ENCODE measurements around the gene DNAH1. TPM values are rescaled to one million over a fixed set of nuclear protein-coding genes. Genes with fewer than 3 reads are reported as not detected.

The DNAH1 gene
- total RNA-seq, 2 donors from 2014 or later = 5.6 to 18.7 TPM

- H3K36me3 ChIP-seq = peaks cover 0 to 5% of the 10 kb centered on the region in 2 donors
- no peak overlapping the region for H3K27ac ChIP-seq
- no peaks in the 10 kb centered on the region for H3K27me3 ChIP-seq (replicated peaks; ENCODE audit: insufficient read depth)
- H3K9me3 ChIP-seq = no peaks in the 10 kb centered on the region
- H3K4me1 ChIP-seq (replicated peaks) = no peaks in the 10 kb centered on the region
- no peak overlapping the region for H3K4me3 ChIP-seq
- TF ChIP-seq POLR2A (IDR thresholded peaks at IDR 0.05) = no peak
- DNase-seq (ENCODE audit: low spot score) = no peak
- intact Hi-C loops (cut with DNase I) = no loop called here
- WGBS = 94% methylated on average over 13 of the region's 13 CpGs
Observed at GRCh38 chr3:52361454-52361853, 45.3 kb downstream of the DNAH1 start.

GRCh38 chr3:52361898-52362297 lies 45.8 kb downstream of the DNAH1 start:
- intact Hi-C loops (cut with DNase I) = no loop called here
- H3K4me3 ChIP-seq = no peak overlapping the region
- no peaks in the 10 kb centered on the region for H3K9me3 ChIP-seq
- no peak for DNase-seq (ENCODE audit: low spot score)
- H3K36me3 ChIP-seq = peaks cover 0 to 5% of the 10 kb centered on the region in 2 donors
- no peaks in the 10 kb centered on the region for H3K4me1 ChIP-seq (replicated peaks)
- 88% methylated on average over 4 of the region's 4 CpGs for WGBS
- TF ChIP-seq, protein P1, sequence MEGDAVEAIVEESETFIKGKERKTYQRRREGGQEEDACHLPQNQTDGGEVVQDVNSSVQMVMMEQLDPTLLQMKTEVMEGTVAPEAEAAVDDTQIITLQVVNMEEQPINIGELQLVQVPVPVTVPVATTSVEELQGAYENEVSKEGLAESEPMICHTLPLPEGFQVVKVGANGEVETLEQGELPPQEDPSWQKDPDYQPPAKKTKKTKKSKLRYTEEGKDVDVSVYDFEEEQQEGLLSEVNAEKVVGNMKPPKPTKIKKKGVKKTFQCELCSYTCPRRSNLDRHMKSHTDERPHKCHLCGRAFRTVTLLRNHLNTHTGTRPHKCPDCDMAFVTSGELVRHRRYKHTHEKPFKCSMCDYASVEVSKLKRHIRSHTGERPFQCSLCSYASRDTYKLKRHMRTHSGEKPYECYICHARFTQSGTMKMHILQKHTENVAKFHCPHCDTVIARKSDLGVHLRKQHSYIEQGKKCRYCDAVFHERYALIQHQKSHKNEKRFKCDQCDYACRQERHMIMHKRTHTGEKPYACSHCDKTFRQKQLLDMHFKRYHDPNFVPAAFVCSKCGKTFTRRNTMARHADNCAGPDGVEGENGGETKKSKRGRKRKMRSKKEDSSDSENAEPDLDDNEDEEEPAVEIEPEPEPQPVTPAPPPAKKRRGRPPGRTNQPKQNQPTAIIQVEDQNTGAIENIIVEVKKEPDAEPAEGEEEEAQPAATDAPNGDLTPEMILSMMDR (IDR thresholded peaks at IDR 0.05) = no peak
- TF ChIP-seq POLR2AphosphoS5 (IDR thresholded peaks at IDR 0.05) (no peak), POLR2A (IDR thresholded peaks at IDR 0.05) (no peak)
- no peak overlapping the region for H3K27ac ChIP-seq
- H3K27me3 ChIP-seq (replicated peaks; ENCODE audit: insufficient read depth) = no peaks in the 10 kb centered on the region

- intact Hi-C loops (cut with DNase I) = no loop called here
- H3K4me3 ChIP-seq = no peak overlapping the region
- no peak overlapping the region for H3K27ac ChIP-seq
- no peak for TF ChIP-seq POLR2AphosphoS5 (IDR thresholded peaks at IDR 0.05)
- peaks cover 0 to 5% of the 10 kb centered on the region in 2 donors for H3K36me3 ChIP-seq
- H3K27me3 ChIP-seq (replicated peaks; ENCODE audit: insufficient read depth) = no peaks in the 10 kb centered on the region
- no peaks in the 10 kb centered on the region for H3K9me3 ChIP-seq
- no peaks in the 10 kb centered on the region for H3K4me1 ChIP-seq (replicated peaks)
- 85% methylated on average over 15 of the region's 19 CpGs for WGBS
- DNase-seq (ENCODE audit: low spot score) = no peak
Observed at GRCh38 chr3:52364322-52365035, 48.4 kb downstream of the DNAH1 start.

DNA sequence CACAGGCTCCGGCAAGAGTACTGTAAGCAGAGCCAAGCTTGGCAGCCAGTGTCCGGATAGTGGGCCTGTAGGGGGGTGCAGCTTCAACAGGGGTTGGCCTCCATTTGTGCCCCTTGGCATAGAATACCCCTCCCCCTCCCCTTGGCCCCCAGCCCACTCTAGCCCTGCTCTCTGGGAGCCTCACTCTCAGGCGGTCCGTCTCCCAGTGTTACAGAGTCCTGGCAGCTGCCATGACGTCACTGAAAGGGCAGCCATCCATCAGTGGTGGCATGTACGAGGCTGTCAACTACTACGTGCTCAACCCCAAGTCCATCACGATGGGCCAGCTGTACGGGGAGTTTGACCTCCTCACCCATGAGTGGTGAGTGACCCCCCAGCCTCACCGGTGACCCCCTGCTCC lies 50.4 kb downstream of the DNAH1 start:
- H3K4me1 ChIP-seq (replicated peaks) = no peaks in the 10 kb centered on the region
- no peak overlapping the region for H3K27ac ChIP-seq
- intact Hi-C loops (cut with DNase I) = no loop called here
- no peaks in the 10 kb centered on the region for H3K9me3 ChIP-seq
- H3K4me3 ChIP-seq = no peak overlapping the region
- DNase-seq (ENCODE audit: low spot score) = no peak
- no peaks in the 10 kb centered on the region for H3K27me3 ChIP-seq (replicated peaks; ENCODE audit: insufficient read depth)
- no peak for TF ChIP-seq POLR2AphosphoS5 (IDR thresholded peaks at IDR 0.05)
- TF ChIP-seq POLR2A (IDR thresholded peaks at IDR 0.05) = no peak
- TF ChIP-seq, protein P1 (IDR thresholded peaks at IDR 0.05) = no peak
- 83% methylated on average over 10 of the region's 10 CpGs for WGBS
- peaks cover 0 to 5% of the 10 kb centered on the region in 2 donors for H3K36me3 ChIP-seq

DNA sequence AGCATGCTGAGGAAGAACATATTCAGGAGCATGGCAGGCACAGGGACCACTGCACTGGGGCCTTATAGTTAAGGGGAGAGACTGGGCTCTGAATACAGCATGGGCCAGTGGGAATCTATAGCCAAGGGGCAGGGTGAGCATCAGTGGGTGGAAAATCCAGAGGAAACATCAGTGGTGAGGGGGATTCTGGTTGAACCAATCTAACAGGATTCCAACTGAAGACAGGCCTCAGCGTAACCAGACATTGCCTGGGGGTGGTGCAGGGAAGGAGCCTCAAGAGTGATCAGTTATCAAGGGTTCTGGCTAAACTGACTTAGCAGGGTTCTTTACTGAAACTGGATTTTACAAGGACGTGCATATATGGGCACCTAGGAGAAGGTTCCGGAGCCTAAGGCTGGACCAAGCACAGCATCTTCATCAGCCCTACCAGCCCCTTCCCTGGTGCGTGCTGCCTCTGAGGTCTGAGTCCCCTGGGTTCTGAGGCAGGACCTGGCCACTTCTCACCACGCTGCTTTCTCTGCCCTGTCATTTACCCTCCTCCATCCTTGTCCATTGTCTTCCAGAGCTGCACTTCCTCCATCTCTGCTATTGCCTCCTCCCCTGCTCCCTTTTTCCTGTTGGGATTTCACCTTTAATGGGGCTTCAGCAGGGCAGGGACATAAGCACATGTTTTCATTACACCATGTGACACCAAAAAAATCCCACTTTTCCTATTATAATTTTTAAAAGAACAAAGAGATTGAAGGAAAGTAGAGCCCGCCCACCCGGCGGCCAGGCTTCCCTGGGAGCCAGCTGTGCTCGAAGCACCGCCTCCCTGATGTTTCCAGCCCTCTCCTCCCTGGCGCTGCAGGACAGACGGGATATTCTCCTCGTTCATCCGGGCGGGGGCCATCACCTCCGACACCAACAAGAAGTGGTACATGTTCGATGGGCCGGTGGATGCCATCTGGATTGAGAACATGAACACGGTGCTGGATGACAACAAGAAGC lies 52.1 kb downstream of the DNAH1 start:
- H3K27ac ChIP-seq = no peak overlapping the region
- DNase-seq (ENCODE audit: low spot score) = no peak
- no peaks in the 10 kb centered on the region for H3K27me3 ChIP-seq (replicated peaks; ENCODE audit: insufficient read depth)
- no peak overlapping the region for H3K4me3 ChIP-seq
- 50% methylated on average over 19 of the region's 19 CpGs for WGBS
- H3K9me3 ChIP-seq = no peaks in the 10 kb centered on the region
- TF ChIP-seq, protein P1 (IDR thresholded peaks at IDR 0.05) = no peak
- TF ChIP-seq POLR2A (IDR thresholded peaks at IDR 0.05) = no peak
- TF ChIP-seq POLR2AphosphoS5 (IDR thresholded peaks at IDR 0.05) = no peak
- intact Hi-C loops (cut with DNase I) = no loop called here
- H3K4me1 ChIP-seq (replicated peaks) = no peaks in the 10 kb centered on the region
- peaks cover 0 to 1% of the 10 kb centered on the region in 2 donors for H3K36me3 ChIP-seq
